Endothelial cell (in vitro differentiated cells): Measurements from ENCODE around the gene SNX25. TPM values are rescaled to one million over a fixed set of nuclear protein-coding genes. Genes with fewer than 3 reads are reported as not detected.
A peak's percentile ranks its signal among the peaks of the same experiment; 100 is the strongest.

Experiments used
- DNase-seq: peaks from one replicate; pipeline ENCODE4 v3.0.0; 2021; ENCODE audit warnings: low spot score
- H3K27ac Mint-ChIP-seq: one replicate; pipeline ENCODE4 v1.8.0; 2021; ENCODE audit warnings: mixed read lengths, inconsistent platforms; ENCODE audit not compliant: unreplicated experiment
- H3K27me3 Mint-ChIP-seq: one replicate; pipeline ENCODE4 v1.8.0; 2021; ENCODE audit warnings: mild to moderate bottlenecking, moderate library complexity, mixed read lengths, inconsistent platforms; ENCODE audit not compliant: unreplicated experiment
- H3K36me3 Mint-ChIP-seq: one replicate; pipeline ENCODE4 v1.8.0; 2021; ENCODE audit warnings: mild to moderate bottlenecking, low read depth, mixed read lengths, inconsistent platforms; ENCODE audit not compliant: unreplicated experiment
- H3K4me1 Mint-ChIP-seq: one replicate; pipeline ENCODE4 v1.8.0; 2021; ENCODE audit warnings: mild to moderate bottlenecking, mixed read lengths, inconsistent platforms; ENCODE audit not compliant: unreplicated experiment
- H3K4me3 Mint-ChIP-seq: one replicate; pipeline ENCODE4 v1.8.0; 2021; ENCODE audit warnings: mild to moderate bottlenecking, mixed read lengths, inconsistent platforms; ENCODE audit not compliant: unreplicated experiment
- H3K9me3 Mint-ChIP-seq: one replicate; pipeline ENCODE4 v1.8.0; 2021; ENCODE audit warnings: mixed read lengths, inconsistent platforms; ENCODE audit not compliant: unreplicated experiment
- total RNA-seq: library from RNA; stranded (reverse); fragmentation: NEBNext Ultra II Directional; extraction: Animal tissue kit (Norgen Biotek cat#: 25700); gene quantifications from one replicate; pipeline ENCODE4 v1.2.1, GENCODE V29; 2021; ENCODE audit not compliant: unreplicated experiment
- TF ChIP-seq, protein P1 (sequence below): fragments of 200-600 bp; sonication (generic); IDR thresholded peaks from one replicate; pipeline ENCODE4 v1.5.0; 2021; ENCODE audit warnings: antibody characterized with exemption; ENCODE audit not compliant: unreplicated experiment

The SNX25 gene
- total RNA-seq, 1 donor from 2014 or later, result 19.3 TPM

DNA sequence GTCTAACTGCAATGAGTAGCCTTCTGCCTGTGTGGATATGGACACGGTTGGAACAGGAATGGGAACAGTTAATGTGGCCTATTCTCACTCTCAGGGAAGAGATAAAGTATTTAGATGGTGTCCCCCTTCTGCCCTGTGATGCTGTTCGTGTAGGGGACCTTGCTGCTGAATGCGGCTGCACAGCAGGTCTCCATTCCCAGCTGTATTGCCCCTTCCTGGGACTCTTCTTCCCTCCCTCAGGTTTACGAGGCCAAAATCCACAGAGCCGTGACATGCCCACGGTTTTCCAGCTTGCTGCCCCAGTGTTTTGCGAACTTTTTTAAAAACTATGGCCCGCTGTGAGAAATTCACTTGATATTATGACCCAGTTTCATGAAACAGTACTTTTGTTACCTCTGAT is 50.3 kb downstream of the SNX25 start:
- H3K4me3 Mint-ChIP-seq, result no peak overlapping the region
- TF ChIP-seq, protein P1, sequence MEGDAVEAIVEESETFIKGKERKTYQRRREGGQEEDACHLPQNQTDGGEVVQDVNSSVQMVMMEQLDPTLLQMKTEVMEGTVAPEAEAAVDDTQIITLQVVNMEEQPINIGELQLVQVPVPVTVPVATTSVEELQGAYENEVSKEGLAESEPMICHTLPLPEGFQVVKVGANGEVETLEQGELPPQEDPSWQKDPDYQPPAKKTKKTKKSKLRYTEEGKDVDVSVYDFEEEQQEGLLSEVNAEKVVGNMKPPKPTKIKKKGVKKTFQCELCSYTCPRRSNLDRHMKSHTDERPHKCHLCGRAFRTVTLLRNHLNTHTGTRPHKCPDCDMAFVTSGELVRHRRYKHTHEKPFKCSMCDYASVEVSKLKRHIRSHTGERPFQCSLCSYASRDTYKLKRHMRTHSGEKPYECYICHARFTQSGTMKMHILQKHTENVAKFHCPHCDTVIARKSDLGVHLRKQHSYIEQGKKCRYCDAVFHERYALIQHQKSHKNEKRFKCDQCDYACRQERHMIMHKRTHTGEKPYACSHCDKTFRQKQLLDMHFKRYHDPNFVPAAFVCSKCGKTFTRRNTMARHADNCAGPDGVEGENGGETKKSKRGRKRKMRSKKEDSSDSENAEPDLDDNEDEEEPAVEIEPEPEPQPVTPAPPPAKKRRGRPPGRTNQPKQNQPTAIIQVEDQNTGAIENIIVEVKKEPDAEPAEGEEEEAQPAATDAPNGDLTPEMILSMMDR, result no peak
- peaks cover 2% of the 10 kb centered on the region for H3K27me3 Mint-ChIP-seq
- no peak overlapping the region for H3K27ac Mint-ChIP-seq
- H3K4me1 Mint-ChIP-seq, result peaks cover 1% of the 10 kb centered on the region
- H3K9me3 Mint-ChIP-seq, result no peaks in the 10 kb centered on the region
- no peak for DNase-seq
- no peaks in the 10 kb centered on the region for H3K36me3 Mint-ChIP-seq

DNA sequence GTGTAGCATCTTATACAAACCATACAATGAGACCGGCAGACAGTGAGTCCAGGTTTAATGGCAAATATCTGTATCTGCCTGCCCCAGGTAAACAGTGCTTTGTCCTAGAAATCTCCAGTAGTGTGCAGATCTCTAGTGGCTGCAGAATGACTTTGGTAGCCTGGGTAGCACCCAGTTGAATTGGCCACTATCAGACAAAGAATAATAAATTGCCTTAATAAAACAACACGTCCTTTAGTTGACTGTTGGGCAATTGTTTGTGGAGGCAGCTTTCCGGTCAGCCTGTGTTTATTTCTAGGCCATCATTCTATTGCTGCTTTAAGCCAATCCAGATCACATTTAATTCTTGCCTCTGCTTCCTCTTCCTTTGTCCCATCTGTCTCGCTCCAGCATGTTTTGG is 52.5 kb downstream of the SNX25 start:
- no peaks in the 10 kb centered on the region for H3K36me3 Mint-ChIP-seq
- H3K27ac Mint-ChIP-seq, result no peak overlapping the region
- TF ChIP-seq, protein P1, result no peak
- peaks cover 6% of the 10 kb centered on the region for H3K4me1 Mint-ChIP-seq
- H3K9me3 Mint-ChIP-seq, result no peaks in the 10 kb centered on the region
- H3K4me3 Mint-ChIP-seq, result no peak overlapping the region
- no peak for DNase-seq
- H3K27me3 Mint-ChIP-seq, result peaks cover 2% of the 10 kb centered on the region

DNA sequence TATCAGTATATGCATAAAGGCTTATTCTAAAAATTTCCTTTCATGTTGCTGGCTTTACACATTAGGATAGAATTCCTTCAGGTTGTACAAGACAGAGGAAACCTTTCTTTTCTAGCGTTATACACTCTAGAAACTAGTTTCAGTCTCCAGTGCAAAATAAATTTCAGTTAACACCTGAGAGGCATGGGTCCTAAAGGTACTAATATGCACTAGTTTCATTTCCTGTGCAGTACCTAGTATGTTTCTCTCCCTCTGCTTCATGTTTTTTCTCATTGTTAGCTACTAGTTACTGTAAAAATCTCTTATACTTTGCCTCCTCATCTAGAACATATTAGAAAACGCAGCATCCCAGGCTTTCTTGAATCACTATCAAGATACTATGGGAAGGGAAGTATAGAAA is 54.0 kb downstream of the SNX25 start:
- no peaks in the 10 kb centered on the region for H3K36me3 Mint-ChIP-seq
- H3K4me3 Mint-ChIP-seq, result no peak overlapping the region
- no peak for DNase-seq
- H3K9me3 Mint-ChIP-seq, result no peaks in the 10 kb centered on the region
- H3K27me3 Mint-ChIP-seq, result peaks cover 2% of the 10 kb centered on the region
- peaks cover 6% of the 10 kb centered on the region for H3K4me1 Mint-ChIP-seq
- no peak overlapping the region for H3K27ac Mint-ChIP-seq
- TF ChIP-seq, protein P1, result no peak

GRCh38 chr4:185265942-185266341 is 56.5 kb downstream of the SNX25 start:
- peaks cover 5% of the 10 kb centered on the region for H3K36me3 Mint-ChIP-seq
- H3K27ac Mint-ChIP-seq, result no peak overlapping the region
- H3K4me1 Mint-ChIP-seq, result peaks cover 6% of the 10 kb centered on the region
- no peak overlapping the region for H3K4me3 Mint-ChIP-seq
- TF ChIP-seq, protein P1, result no peak
- H3K9me3 Mint-ChIP-seq, result no peaks in the 10 kb centered on the region
- no peaks in the 10 kb centered on the region for H3K27me3 Mint-ChIP-seq
- no peak for DNase-seq

DNA sequence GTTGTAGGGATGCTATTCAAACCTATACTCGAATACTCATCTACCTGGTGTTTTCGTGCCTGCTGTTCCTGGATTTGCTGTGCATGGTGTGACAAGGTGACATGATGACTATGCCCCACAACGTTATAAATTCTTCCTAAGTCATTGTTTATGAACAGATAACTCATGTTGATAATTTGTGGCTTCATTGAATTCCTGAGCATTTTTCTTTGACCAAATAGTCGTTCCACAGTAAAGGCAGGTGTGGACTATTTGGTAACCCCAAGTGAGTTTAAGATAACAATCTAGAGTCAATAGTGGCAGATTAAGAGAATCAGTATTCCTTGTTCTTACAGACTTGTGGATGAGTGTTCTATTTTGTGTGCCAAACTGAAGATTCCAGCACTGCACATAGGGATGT is 59.9 kb downstream of the SNX25 start:
- H3K27me3 Mint-ChIP-seq, result peaks cover 2% of the 10 kb centered on the region

More for the DNA sequence above, 59.9 kb downstream of the SNX25 start:
- TF ChIP-seq, protein P1, result no peak
- Mint-ChIP-seq H3K36me3 (peaks cover 11% of the 10 kb centered on the region), H3K4me1 (peaks cover 14% of the 10 kb centered on the region), H3K9me3 (peaks cover 3% of the 10 kb centered on the region), H3K4me3 (peak overlapping the region; percentile 52), H3K27ac (no peak overlapping the region)
- no peak for DNase-seq
